Progenitor cell of endocrine pancreas (in vitro differentiated cells): ENCODE results near the gene CYP4F2. TPM values are rescaled to one million over a fixed set of nuclear protein-coding genes. Genes with fewer than 3 reads are reported as not detected.
"Not testable (repeated sequence)": the region's sequence is repeated elsewhere in the genome, so short reads cannot be mapped to it uniquely, and the experiment has no call there.

Experiments used
- DNase-seq: peaks from one replicate; pipeline ENCODE4 v3.0.0; 2021; ENCODE audit warnings: low spot score; ENCODE audit not compliant: unreplicated experiment
- H3K27ac Mint-ChIP-seq: 2 replicates; pipeline ENCODE4 v1.8.0; 2021; ENCODE audit warnings: mild to moderate bottlenecking, moderate library complexity, mixed read lengths
- H3K27me3 Mint-ChIP-seq: 2 replicates; pipeline ENCODE4 v1.8.0; 2021; ENCODE audit warnings: mixed read lengths
- H3K36me3 Mint-ChIP-seq: 2 replicates; pipeline ENCODE4 v1.8.0; 2022; ENCODE audit warnings: mixed read lengths; ENCODE audit not compliant: insufficient read depth
- H3K4me1 Mint-ChIP-seq: 2 replicates; pipeline ENCODE4 v1.8.0; 2021; ENCODE audit warnings: low read depth, mixed read lengths
- H3K4me3 Mint-ChIP-seq: 2 replicates; pipeline ENCODE4 v1.8.0; 2021; ENCODE audit warnings: low read depth, mild to moderate bottlenecking, moderate library complexity, mixed read lengths
- H3K9me3 Mint-ChIP-seq: 2 replicates; pipeline ENCODE4 v1.8.0; 2021; ENCODE audit warnings: low read depth, mixed read lengths
- total RNA-seq: library from RNA; stranded (reverse); gene quantifications from 2 replicates; pipeline ENCODE4 v1.2.1, GENCODE V29; 2021
- TF ChIP-seq, protein P1 (sequence below): fragments of 200-600 bp; sonication (generic); IDR thresholded peaks from one replicate; pipeline ENCODE4 v1.5.0; 2021; ENCODE audit warnings: antibody characterized with exemption, mild to moderate bottlenecking; ENCODE audit not compliant: unreplicated experiment

CYP4F2 gene
- total RNA-seq, 1 donor from 2014 or later = not detected

DNA sequence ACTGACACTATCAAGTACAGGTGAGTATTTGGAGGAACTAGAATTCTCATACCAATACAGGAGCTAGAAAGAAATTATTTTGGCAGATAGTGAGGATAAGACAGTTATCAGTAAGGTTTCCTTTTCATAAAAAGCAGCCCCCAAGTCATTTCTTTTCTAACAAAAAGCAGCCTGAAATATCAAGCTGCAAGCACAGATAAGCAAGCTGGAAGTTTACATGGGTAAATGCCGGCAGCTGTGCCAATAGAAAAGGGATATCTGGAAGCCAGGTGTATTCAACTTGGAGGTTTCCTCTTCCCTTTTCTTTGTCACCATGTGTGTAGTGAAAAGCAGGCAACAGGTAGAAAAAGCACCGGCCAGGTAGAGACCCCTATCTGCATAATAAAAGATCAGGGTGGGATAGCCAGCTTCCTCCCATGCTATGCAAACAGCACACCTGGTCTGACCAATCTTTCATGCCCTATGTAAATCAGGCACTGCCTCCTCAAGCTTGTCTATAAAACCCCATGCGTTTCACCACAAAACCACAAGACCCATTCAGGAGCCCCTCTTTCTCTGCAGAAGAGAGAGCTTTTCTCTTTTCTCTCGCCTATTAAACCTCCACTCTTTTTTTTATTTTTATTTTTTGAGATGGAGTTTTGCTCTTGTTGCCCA is 22.9 kb downstream of the CYP4F2 start:
- Mint-ChIP-seq H3K27me3 (no peaks in the 10 kb centered on the region), H3K36me3 (no peaks in the 10 kb centered on the region), H3K4me1 (no peaks in the 10 kb centered on the region), H3K4me3 (no peak overlapping the region), H3K27ac (no peak overlapping the region), H3K9me3 (peaks cover 34% of the 10 kb centered on the region)
- TF ChIP-seq, protein P1, sequence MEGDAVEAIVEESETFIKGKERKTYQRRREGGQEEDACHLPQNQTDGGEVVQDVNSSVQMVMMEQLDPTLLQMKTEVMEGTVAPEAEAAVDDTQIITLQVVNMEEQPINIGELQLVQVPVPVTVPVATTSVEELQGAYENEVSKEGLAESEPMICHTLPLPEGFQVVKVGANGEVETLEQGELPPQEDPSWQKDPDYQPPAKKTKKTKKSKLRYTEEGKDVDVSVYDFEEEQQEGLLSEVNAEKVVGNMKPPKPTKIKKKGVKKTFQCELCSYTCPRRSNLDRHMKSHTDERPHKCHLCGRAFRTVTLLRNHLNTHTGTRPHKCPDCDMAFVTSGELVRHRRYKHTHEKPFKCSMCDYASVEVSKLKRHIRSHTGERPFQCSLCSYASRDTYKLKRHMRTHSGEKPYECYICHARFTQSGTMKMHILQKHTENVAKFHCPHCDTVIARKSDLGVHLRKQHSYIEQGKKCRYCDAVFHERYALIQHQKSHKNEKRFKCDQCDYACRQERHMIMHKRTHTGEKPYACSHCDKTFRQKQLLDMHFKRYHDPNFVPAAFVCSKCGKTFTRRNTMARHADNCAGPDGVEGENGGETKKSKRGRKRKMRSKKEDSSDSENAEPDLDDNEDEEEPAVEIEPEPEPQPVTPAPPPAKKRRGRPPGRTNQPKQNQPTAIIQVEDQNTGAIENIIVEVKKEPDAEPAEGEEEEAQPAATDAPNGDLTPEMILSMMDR = no peak
- no peak for DNase-seq

DNA sequence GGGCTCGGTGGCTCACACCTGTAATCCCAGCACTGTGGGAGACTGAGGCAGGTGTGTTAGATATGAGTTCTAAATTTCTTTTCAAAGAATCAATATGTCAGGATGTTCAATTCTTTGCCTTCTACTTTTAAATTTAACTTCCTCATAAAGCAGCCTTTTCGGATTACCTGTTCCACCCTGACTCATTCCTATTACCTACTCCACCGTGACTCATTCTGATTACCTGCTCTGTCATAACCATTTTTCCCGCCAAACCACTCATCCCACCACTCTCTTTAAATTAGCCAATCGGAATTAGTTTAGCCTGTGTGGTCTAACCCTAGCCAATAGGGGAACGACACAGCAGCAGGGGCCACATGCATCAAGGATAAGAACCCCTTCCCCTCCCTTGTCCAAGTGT is 24.1 kb downstream of the CYP4F2 start:
- H3K27ac Mint-ChIP-seq, H3K4me3 Mint-ChIP-seq: not testable (repeated sequence)

DNA sequence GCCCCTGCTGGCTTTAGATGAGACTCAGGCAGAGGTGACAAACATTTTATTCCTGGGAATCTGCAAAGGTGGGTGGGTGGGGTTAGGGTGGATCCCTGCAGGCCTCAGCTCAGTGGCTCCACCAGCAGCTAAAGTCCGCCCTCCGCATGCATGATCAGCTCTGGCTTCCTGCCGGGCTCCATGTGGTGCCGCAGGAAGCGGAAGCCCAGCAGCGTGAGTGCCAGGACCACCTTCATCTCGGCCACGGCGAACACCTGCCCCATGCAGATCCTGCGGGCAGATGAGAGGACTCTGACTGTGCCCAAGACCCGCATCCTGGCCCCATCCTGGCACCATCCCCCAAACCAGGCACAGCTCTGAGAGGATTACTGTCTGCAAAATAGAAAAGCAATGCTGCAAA is 26.3 kb downstream of the CYP4F2 start:
- H3K36me3 Mint-ChIP-seq = no peaks in the 10 kb centered on the region
- H3K4me3 Mint-ChIP-seq = no peak overlapping the region
- peaks cover 43% of the 10 kb centered on the region for H3K9me3 Mint-ChIP-seq
- no peaks in the 10 kb centered on the region for H3K4me1 Mint-ChIP-seq
- TF ChIP-seq, protein P1 = no peak
- H3K27ac Mint-ChIP-seq = no peak overlapping the region
- no peak for DNase-seq
- H3K27me3 Mint-ChIP-seq = no peaks in the 10 kb centered on the region

More for the DNA sequence above, 24.1 kb downstream of the CYP4F2 start:
- peaks cover 40% of the 10 kb centered on the region for H3K9me3 Mint-ChIP-seq
- not testable (repeated sequence) for DNase-seq, H3K27me3 Mint-ChIP-seq, H3K36me3 Mint-ChIP-seq, H3K4me1 Mint-ChIP-seq

DNA sequence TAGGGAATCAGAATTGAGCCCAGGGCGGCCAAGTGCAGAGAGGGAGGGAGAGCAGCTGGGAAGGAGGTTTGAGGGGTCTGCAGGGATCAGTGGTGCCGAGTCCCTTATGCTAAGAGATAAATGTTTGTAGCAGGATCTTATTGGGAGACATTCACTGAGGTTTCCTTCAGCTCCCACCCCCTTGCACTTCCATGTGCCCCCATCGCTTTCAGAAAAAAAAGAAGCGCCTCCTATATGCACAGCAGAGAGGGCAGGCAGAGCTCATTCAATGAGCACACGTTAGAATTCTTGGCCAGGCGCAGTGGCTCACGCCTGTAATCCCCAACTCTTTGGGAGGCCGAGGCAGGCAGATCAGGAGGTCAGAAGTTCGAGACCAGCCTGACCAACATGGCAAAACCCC is 28.0 kb downstream of the CYP4F2 start:
- no peak for DNase-seq
- Mint-ChIP-seq H3K27ac (no peak overlapping the region), H3K4me3 (no peak overlapping the region), H3K9me3 (peaks cover 49% of the 10 kb centered on the region), H3K36me3 (no peaks in the 10 kb centered on the region), H3K27me3 (no peaks in the 10 kb centered on the region), H3K4me1 (no peaks in the 10 kb centered on the region)
- TF ChIP-seq, protein P1 = no peak

DNA sequence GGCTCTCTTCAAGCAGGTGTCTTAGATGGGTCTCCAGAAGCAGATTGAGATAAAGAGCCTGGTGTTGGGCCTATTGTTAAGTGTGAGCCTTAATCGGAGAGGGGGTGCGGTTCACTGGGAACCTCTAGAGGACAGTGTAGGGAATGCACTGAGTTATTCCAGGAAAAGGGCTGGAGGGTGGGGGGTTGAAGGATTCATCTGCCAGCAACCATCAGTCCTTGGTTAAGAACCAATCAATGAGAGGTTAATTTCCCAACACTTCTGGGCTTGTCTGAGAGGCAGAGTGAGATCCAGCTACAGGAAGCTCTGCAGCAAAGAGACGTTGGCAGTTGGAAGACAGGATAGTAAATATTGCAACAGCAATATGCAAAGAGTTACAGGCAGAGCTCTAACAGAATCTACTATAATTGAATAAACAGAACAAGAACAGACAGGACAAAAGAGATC is 28.7 kb downstream of the CYP4F2 start:
- H3K4me1 Mint-ChIP-seq = no peaks in the 10 kb centered on the region
- H3K36me3 Mint-ChIP-seq = no peaks in the 10 kb centered on the region
- no peak overlapping the region for H3K4me3 Mint-ChIP-seq
- peaks cover 46% of the 10 kb centered on the region for H3K9me3 Mint-ChIP-seq
- no peak overlapping the region for H3K27ac Mint-ChIP-seq
- no peak for DNase-seq
- TF ChIP-seq, protein P1 = no peak
- no peaks in the 10 kb centered on the region for H3K27me3 Mint-ChIP-seq

DNA sequence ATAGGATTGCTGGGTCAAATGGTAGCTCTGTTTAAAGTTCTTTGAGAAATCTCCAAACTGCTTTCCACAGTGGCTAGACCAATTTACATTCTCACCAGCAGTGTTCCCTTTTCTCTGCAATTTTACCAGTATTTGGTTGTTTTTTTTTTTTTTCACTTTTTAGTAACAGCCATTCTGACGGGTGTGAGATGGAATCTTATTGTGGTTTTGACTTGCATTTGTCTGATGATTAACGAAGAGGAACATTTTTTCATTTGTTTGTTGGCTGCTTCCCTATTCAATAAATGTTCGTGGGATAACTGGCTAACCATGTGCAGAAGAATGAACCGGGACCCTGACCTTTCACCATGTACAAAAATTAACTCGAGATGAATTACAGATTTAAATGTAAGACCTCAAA is 31.2 kb downstream of the CYP4F2 start:
- no peak overlapping the region for H3K4me3 Mint-ChIP-seq
- peaks cover 40% of the 10 kb centered on the region for H3K9me3 Mint-ChIP-seq
- no peaks in the 10 kb centered on the region for H3K27me3 Mint-ChIP-seq
- H3K4me1 Mint-ChIP-seq = no peaks in the 10 kb centered on the region
- H3K36me3 Mint-ChIP-seq = peaks cover 2% of the 10 kb centered on the region
- H3K27ac Mint-ChIP-seq = no peak overlapping the region
- no peak for DNase-seq
- TF ChIP-seq, protein P1 = no peak
